ENCODE data around the gene PEX11G. TPM values are rescaled to one million over a fixed set of nuclear protein-coding genes. Genes with fewer than 3 reads are reported as not detected.

Gene PEX11G
- total RNA-seq, 1 experiment from 2014 or later, result 2.9 TPM

DNA sequence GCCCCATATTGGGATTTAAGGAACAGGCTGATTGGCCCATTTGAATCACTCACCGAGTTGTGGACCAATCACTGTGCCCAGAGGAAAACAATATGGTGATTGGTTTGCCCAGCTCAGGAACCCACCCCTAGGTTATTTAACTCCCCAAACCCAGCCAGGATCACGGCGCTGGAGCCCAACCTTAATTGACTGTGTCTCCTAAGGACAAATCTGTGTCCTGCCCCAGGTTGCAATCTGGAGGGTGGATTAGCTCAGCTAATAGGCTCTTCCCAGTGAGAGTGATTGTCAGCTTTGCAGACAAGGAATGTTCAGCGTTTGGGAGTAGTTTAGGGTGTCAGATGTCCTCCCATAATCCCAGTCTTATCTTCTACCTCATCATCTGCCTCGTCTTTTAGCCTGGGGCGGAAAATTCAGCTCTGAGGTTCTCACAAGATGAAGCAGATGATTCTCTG, 23.6 kb upstream of the PEX11G start:
- BruUV-seq (replicated peaks), result no TSS peak
- ChIA-PET CTCF (no interaction called here), POLR2A (no interaction called here)
- DNase-seq (ENCODE audit: low read depth, low spot score), result no peak
- Histone ChIP-seq H3K36me3 (ENCODE audit: control insufficient read depth, insufficient read depth, low read length) (no peaks in the 10 kb centered on the region), H3K4me3 (ENCODE audit: low read depth in 2 of 2, low read length in 2 of 2) (no peak overlapping the region), H3K27ac (ENCODE audit: low read length) (no peak overlapping the region), H3K4me1 (ENCODE audit: control insufficient read depth, insufficient read depth, low read length) (peaks cover 5% of the 10 kb centered on the region), H3K9me3 (ENCODE audit: control insufficient read depth, insufficient read depth, low read depth, low read length) (no peaks in the 10 kb centered on the region), H3K27me3 (ENCODE audit: control insufficient read depth, insufficient read depth, low read length) (no peaks in the 10 kb centered on the region)
- in situ Hi-C loops (cut with HindIII; ENCODE audit: low pct_unique_long_range_greater_than_20kb, low sequenced_read_pairs) (no loop called here), intact Hi-C loops (cut with micrococcal nuclease; ENCODE audit: unreplicated experiment) (no loop called here)
- ATAC-seq, result no peak
- no peak for TF ChIP-seq TCF7L2 (IDR thresholded peaks at IDR 0.05; ENCODE audit: low read depth, low read length)
- TF ChIP-seq, protein P1, sequence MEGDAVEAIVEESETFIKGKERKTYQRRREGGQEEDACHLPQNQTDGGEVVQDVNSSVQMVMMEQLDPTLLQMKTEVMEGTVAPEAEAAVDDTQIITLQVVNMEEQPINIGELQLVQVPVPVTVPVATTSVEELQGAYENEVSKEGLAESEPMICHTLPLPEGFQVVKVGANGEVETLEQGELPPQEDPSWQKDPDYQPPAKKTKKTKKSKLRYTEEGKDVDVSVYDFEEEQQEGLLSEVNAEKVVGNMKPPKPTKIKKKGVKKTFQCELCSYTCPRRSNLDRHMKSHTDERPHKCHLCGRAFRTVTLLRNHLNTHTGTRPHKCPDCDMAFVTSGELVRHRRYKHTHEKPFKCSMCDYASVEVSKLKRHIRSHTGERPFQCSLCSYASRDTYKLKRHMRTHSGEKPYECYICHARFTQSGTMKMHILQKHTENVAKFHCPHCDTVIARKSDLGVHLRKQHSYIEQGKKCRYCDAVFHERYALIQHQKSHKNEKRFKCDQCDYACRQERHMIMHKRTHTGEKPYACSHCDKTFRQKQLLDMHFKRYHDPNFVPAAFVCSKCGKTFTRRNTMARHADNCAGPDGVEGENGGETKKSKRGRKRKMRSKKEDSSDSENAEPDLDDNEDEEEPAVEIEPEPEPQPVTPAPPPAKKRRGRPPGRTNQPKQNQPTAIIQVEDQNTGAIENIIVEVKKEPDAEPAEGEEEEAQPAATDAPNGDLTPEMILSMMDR (IDR thresholded peaks at IDR 0.05), result no peak
- no peak for TF ChIP-seq SIN3A (IDR thresholded peaks at IDR 0.05; ENCODE audit: borderline replicate concordance, insufficient read depth, low read depth, low read length)
- TF ChIP-seq, protein P2, sequence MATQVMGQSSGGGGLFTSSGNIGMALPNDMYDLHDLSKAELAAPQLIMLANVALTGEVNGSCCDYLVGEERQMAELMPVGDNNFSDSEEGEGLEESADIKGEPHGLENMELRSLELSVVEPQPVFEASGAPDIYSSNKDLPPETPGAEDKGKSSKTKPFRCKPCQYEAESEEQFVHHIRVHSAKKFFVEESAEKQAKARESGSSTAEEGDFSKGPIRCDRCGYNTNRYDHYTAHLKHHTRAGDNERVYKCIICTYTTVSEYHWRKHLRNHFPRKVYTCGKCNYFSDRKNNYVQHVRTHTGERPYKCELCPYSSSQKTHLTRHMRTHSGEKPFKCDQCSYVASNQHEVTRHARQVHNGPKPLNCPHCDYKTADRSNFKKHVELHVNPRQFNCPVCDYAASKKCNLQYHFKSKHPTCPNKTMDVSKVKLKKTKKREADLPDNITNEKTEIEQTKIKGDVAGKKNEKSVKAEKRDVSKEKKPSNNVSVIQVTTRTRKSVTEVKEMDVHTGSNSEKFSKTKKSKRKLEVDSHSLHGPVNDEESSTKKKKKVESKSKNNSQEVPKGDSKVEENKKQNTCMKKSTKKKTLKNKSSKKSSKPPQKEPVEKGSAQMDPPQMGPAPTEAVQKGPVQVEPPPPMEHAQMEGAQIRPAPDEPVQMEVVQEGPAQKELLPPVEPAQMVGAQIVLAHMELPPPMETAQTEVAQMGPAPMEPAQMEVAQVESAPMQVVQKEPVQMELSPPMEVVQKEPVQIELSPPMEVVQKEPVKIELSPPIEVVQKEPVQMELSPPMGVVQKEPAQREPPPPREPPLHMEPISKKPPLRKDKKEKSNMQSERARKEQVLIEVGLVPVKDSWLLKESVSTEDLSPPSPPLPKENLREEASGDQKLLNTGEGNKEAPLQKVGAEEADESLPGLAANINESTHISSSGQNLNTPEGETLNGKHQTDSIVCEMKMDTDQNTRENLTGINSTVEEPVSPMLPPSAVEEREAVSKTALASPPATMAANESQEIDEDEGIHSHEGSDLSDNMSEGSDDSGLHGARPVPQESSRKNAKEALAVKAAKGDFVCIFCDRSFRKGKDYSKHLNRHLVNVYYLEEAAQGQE (IDR thresholded peaks at IDR 0.05; ENCODE audit: insufficient read depth in 1 of 2, low read depth in 2 of 2, low read length in 1 of 2), result no peak
- TF ChIP-seq POLR2AphosphoS5 (IDR thresholded peaks at IDR 0.05; ENCODE audit: low read depth, low read length), result no peak

DNA sequence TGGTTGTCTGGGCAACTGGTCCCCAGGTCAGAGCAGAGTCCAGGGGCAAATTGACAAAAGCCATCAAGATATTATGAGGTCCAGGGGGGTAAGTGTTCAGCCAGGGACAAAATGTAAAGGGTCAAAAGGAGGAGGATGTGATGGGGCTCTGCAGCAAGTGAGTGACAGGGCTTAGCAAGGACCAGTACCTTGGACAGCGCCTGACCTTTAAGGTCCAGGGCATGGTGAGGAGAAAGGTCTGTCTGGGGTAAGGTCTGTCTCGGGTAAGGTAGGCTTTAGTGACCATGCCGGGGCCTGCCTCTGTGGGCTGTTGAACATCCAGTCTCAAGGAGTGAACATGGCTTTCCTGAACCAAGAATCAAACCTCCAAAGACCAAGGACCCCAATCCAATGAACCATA, 20.8 kb upstream of the PEX11G start:
- BruUV-seq (replicated peaks), result no TSS peak
- ChIA-PET POLR2A (no interaction called here), CTCF (no interaction called here)
- Histone ChIP-seq H3K36me3 (ENCODE audit: control insufficient read depth, insufficient read depth, low read length) (no peaks in the 10 kb centered on the region), H3K4me3 (ENCODE audit: low read depth in 2 of 2, low read length in 2 of 2) (no peak overlapping the region), H3K27ac (ENCODE audit: low read length) (no peak overlapping the region), H3K27me3 (ENCODE audit: control insufficient read depth, insufficient read depth, low read length) (no peaks in the 10 kb centered on the region), H3K4me1 (ENCODE audit: control insufficient read depth, insufficient read depth, low read length) (no peaks in the 10 kb centered on the region), H3K9me3 (ENCODE audit: control insufficient read depth, insufficient read depth, low read depth, low read length) (no peaks in the 10 kb centered on the region)
- TF ChIP-seq, protein P1 (IDR thresholded peaks at IDR 0.05), result no peak
- TF ChIP-seq, protein P2 (IDR thresholded peaks at IDR 0.05; ENCODE audit: insufficient read depth in 1 of 2, low read depth in 2 of 2, low read length in 1 of 2), result peak; percentile 91 to 93
- in situ Hi-C loops (cut with HindIII; ENCODE audit: low pct_unique_long_range_greater_than_20kb, low sequenced_read_pairs) (no loop called here), intact Hi-C loops (cut with micrococcal nuclease; ENCODE audit: unreplicated experiment) (no loop called here)
- ATAC-seq (no peak), DNase-seq (ENCODE audit: low read depth, low spot score) (no peak)
